Breast epithelium (tissue), 3 donors: ENCODE measurements around the gene PDSS2.

Experiments used
- CTCF ChIP-seq, 3 donors: fragments of 450-650 bp; IDR thresholded peaks; one replicate each; pipeline ENCODE4 v1.5.1; 2016 to 2017; ENCODE audit warnings: antibody characterized with exemption in 3 of 3, mild to moderate bottlenecking in 3 of 3, moderate library complexity in 3 of 3
- POLR2A ChIP-seq: fragments of 450-650 bp; IDR thresholded peaks from one replicate; pipeline ENCODE4 v1.6.1; 2016; ENCODE audit warnings: antibody characterized with exemption, mild to moderate bottlenecking, moderate library complexity
- POLR2AphosphoS5 ChIP-seq, 3 donors: sonication (generic); formaldehyde crosslinking; IDR thresholded peaks; one replicate each; pipeline ENCODE4 v1.6.1; 2017; ENCODE audit warnings: antibody characterized with exemption in 3 of 3

DNA sequence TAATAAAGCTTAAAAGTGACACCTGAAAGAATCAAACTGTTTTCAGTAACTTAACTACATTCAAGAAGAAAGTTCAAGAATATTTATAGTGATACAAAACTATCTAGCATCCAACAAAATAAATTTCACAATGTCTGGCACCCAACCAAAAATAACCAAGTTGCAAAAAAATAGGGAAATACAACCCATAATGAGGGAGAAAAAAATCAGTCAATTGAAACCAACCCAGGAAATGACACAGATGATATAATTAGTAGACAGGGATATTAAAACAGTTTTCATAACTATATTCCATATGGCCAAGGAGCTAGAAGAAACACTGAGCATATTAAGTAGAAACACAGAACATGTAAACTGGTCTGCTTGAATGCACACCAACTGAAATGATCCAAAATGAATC lies 223.9 kb downstream of the PDSS2 start:
- TF ChIP-seq POLR2AphosphoS5 (IDR thresholded peaks at IDR 0.05) (no peak), CTCF (IDR thresholded peaks at IDR 0.05) (no peak), POLR2A (no peak)
